ENCODE measurements around the gene CPE. TPM values are rescaled to one million over a fixed set of nuclear protein-coding genes. Genes with fewer than 3 reads are reported as not detected.
"Not testable (repeated sequence)": the region's sequence is repeated elsewhere in the genome, so short reads cannot be mapped to it uniquely, and the experiment has no call there.

CPE gene
- total RNA-seq, 3 donors from 2014 or later: 106 to 129 (median 114) TPM

GRCh38 chr4:165332502-165332901, 46.3 kb upstream of the CPE start:
- TF ChIP-seq POLR2A (IDR thresholded peaks at IDR 0.05) (no peak), CTCF (IDR thresholded peaks at IDR 0.05) (no peak), POLR2AphosphoS5 (IDR thresholded peaks at IDR 0.05) (no peak)

DNA sequence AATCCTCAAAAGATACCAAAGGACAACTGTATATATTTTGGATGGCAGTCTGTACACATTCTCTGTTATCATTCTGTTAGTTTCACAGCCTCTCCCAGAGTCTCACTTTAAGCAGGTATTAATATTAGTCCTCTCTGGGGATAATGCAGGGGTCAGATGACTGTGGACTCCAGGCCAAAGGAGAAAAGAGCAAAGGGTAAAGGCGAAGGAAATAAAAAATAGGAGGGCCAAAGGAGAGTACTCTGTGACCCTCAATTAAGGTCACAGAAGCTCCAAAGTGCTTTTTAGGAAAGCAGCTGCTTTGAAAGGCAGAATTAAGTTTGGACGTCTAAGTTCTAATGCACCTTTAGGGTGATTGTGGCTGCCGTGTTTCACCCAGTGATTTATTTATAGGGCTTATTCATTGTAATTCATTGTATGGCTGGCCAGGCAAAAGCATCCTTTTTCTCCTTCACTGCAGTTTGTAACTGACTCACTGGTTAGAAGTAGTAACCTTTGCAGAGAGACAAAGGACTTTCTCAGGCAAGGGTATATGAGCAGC, 43.6 kb upstream of the CPE start:
- no peak for DNase-seq (ENCODE audit: low spot score in 2 of 2)
- no peak overlapping the region for H3K4me3 ChIP-seq
- peaks cover 3% of the 10 kb centered on the region for H3K36me3 ChIP-seq
- H3K27ac ChIP-seq: no peak overlapping the region
- H3K9me3 ChIP-seq: no peaks in the 10 kb centered on the region
- no peak for TF ChIP-seq POLR2A (IDR thresholded peaks at IDR 0.05)
- TF ChIP-seq POLR2AphosphoS5 (IDR thresholded peaks at IDR 0.05): no peak
- TF ChIP-seq CTCF (IDR thresholded peaks at IDR 0.05): no peak
- intact Hi-C loops (cut with DNase I; ENCODE audit: low total_unique reads): no loop called here
- H3K27me3 ChIP-seq: no peaks in the 10 kb centered on the region
- no peaks in the 10 kb centered on the region for H3K4me1 ChIP-seq

More at GRCh38 chr4:165332502-165332901, 46.3 kb upstream of the CPE start:
- Histone ChIP-seq H3K27ac (no peak overlapping the region), H3K36me3 (no peaks in the 10 kb centered on the region), H3K27me3 (no peaks in the 10 kb centered on the region), H3K4me1 (no peaks in the 10 kb centered on the region), H3K9me3 (no peaks in the 10 kb centered on the region), H3K4me3 (no peak overlapping the region)
- DNase-seq (ENCODE audit: low spot score in 2 of 2): no peak
- intact Hi-C loops (cut with DNase I; ENCODE audit: low total_unique reads): no loop called here

GRCh38 chr4:165336743-165337142, 42.1 kb upstream of the CPE start:
- no peak overlapping the region for H3K27ac ChIP-seq
- DNase-seq (ENCODE audit: low spot score in 2 of 2): no peak
- H3K27me3 ChIP-seq: no peaks in the 10 kb centered on the region
- H3K9me3 ChIP-seq: no peaks in the 10 kb centered on the region
- peaks cover 3% of the 10 kb centered on the region for H3K36me3 ChIP-seq
- intact Hi-C loops (cut with DNase I; ENCODE audit: low total_unique reads): no loop called here
- no peak overlapping the region for H3K4me3 ChIP-seq
- no peaks in the 10 kb centered on the region for H3K4me1 ChIP-seq
- TF ChIP-seq CTCF (IDR thresholded peaks at IDR 0.05) (no peak), POLR2A (IDR thresholded peaks at IDR 0.05) (no peak), POLR2AphosphoS5 (IDR thresholded peaks at IDR 0.05) (no peak)

- DNase-seq (ENCODE audit: low spot score in 2 of 2); H3K9me3 ChIP-seq; H3K4me1 ChIP-seq; H3K36me3 ChIP-seq; H3K27ac ChIP-seq; H3K27me3 ChIP-seq; H3K4me3 ChIP-seq; intact Hi-C loops (cut with DNase I; ENCODE audit: low total_unique reads): not testable (repeated sequence)
Measured at GRCh38 chr4:165342340-165342739, 36.5 kb upstream of the CPE start.

DNA sequence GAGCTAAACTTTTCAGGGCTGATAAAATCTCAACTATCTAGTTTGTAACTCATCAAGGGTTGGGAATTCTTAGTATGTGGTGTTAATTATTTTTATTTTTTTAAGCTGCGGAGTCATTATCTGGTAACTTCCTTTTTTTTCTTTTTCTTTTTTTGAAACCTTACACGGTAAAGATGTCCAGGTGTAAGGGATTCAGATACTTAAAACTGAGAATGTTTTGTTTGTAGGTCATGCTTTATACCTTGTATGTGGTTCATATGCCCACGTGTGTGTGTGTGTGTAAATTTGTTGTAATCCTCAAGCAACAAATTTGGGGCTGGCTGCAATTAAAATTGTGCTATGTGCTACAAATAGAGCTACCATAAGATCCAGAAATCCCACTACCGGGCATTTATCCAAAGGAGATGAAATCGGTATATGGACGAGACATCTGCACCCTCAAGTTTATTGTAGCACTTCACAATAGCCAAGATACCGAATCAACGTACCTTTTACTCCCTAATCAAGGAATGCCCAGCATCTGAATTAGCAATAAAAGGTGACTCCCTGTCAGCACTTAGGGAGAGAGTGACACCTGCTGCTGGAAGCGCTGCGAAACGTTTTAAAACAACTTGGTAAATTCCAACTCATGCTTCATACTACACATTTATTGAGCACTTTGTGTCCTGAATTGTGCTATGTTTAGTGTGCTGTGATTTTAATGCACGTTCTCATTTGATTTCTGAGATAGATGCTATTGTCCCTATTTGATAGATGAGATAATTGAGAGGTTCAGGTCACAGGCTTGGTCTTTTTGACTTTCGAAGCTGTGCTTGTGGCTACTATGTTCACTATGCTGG, 35.2 kb upstream of the CPE start:
- intact Hi-C loops (cut with DNase I; ENCODE audit: low total_unique reads): no loop called here
- H3K4me3 ChIP-seq: no peak overlapping the region
- no peaks in the 10 kb centered on the region for H3K27me3 ChIP-seq
- H3K4me1 ChIP-seq: no peaks in the 10 kb centered on the region
- H3K9me3 ChIP-seq: no peaks in the 10 kb centered on the region
- DNase-seq (ENCODE audit: low spot score in 2 of 2): no peak
- H3K27ac ChIP-seq: no peak overlapping the region
- peaks cover 2% of the 10 kb centered on the region for H3K36me3 ChIP-seq
- peak in 2 of 3 donors; percentile 15 to 24 for TF ChIP-seq CTCF (IDR thresholded peaks at IDR 0.05)
- TF ChIP-seq POLR2AphosphoS5 (IDR thresholded peaks at IDR 0.05): no peak
